GM18951 (cell line): ENCODE data around the gene PTDSS2.
"Not testable (repeated sequence)": the region's sequence is repeated elsewhere in the genome, so short reads cannot be mapped to it uniquely, and the experiment has no call there.

Experiments used
- POLR2A ChIP-seq: IDR thresholded peaks from 4 replicates; pipeline ENCODE4 v1.6.1; 2011; ENCODE audit warnings: mild to moderate bottlenecking; ENCODE audit not compliant: insufficient read length, insufficient read depth; ENCODE audit errors: extremely low read depth
- in situ Hi-C: fragments of 300-500 bp; cut with MboI; formaldehyde crosslinking; loops from one replicate; pipeline ENCODE4 v1.12.0; 2022; ENCODE audit warnings: low sequenced_read_pairs, mixed read lengths, inconsistent platforms; ENCODE audit not compliant: unreplicated experiment

PTDSS2 gene

GRCh38 chr11:506238-506994, 56.3 kb downstream of the PTDSS2 start:
- TF ChIP-seq POLR2A, result peak; percentile 76
- in situ Hi-C loops, result no loop called here

GRCh38 chr11:506995-507726, 57.1 kb downstream of the PTDSS2 start, which contains the start of gene RNH1:
RNH1 (minus strand) TSS chr11:507242; CDS start chr11:502162, 5,080 bp downstream.
- TF ChIP-seq POLR2A, result peak; percentile 69
- in situ Hi-C loops, result no loop called here

- in situ Hi-C loops, result no loop called here
- no peak for TF ChIP-seq POLR2A
These were observed 57.8 kb downstream of the PTDSS2 start for GRCh38 chr11:507727-508515.

GRCh38 chr11:508956-509355, 58.9 kb downstream of the PTDSS2 start:
- in situ Hi-C loops, result no loop called here
- TF ChIP-seq POLR2A, result no peak

- in situ Hi-C loops, result no loop called here
- TF ChIP-seq POLR2A, result no peak
These were observed 62.9 kb downstream of the PTDSS2 start for GRCh38 chr11:512761-513595.

GRCh38 chr11:514606-515005, 64.5 kb downstream of the PTDSS2 start:
- no peak for TF ChIP-seq POLR2A
- in situ Hi-C loops, result no loop called here

GRCh38 chr11:515131-515530, 65.1 kb downstream of the PTDSS2 start:
- TF ChIP-seq POLR2A, result no peak
- in situ Hi-C loops, result no loop called here

GRCh38 chr11:516400-516799, 66.3 kb downstream of the PTDSS2 start:
- in situ Hi-C loops, result no loop called here
- no peak for TF ChIP-seq POLR2A

- in situ Hi-C loops, result not testable (repeated sequence)
These were observed 67.0 kb downstream of the PTDSS2 start for GRCh38 chr11:516918-517685.

GRCh38 chr11:518463-519202, 68.6 kb downstream of the PTDSS2 start:
- peak; percentile 42 for TF ChIP-seq POLR2A
- in situ Hi-C loops, result no loop called here

- no peak for TF ChIP-seq POLR2A
- in situ Hi-C loops, result no loop called here
These were observed 70.5 kb downstream of the PTDSS2 start for GRCh38 chr11:520428-521176.
